ENCODE data around the gene ANKRD55.

GRCh38 chr5:56111404-56111781 lies 121.7 kb downstream of the ANKRD55 start:
- TF ChIP-seq YY1 (IDR thresholded peaks at IDR 0.05; ENCODE audit: low read depth) (no peak), EP300 (IDR thresholded peaks at IDR 0.05; ENCODE audit: borderline replicate concordance in 1 of 2, low read depth in 1 of 2, low read length in 1 of 2) (no peak), TAF1 (IDR thresholded peaks at IDR 0.05; ENCODE audit: borderline replicate concordance, low read depth, low read length) (no peak), CTCF (IDR thresholded peaks at IDR 0.05) (no peak), SMC3 (IDR thresholded peaks at IDR 0.05; ENCODE audit: low read depth, low read length) (no peak), MEF2A (IDR thresholded peaks at IDR 0.05; ENCODE audit: borderline replicate concordance, low read depth) (no peak)
